Tongue (tissue), 2 donors: ENCODE results near the gene LONP2. TPM values are rescaled to one million over a fixed set of nuclear protein-coding genes. Genes with fewer than 3 reads are reported as not detected.
"Not testable (repeated sequence)": the region's sequence is repeated elsewhere in the genome, so short reads cannot be mapped to it uniquely, and the experiment has no call there.

Experiments
- DNase-seq: peaks from one replicate; pipeline ENCODE4 v3.0.0-alpha.2; 2015
- total RNA-seq: library from RNA; depleted of rRNA; stranded (reverse); fragments of >200 nt; gene quantifications from one replicate; pipeline ENCODE4 v1.2.3, GENCODE V29; 2014

Gene LONP2
- total RNA-seq, 1 donor from 2014 or later, result 69.3 TPM

GRCh38 chr16:48292452-48292851 is 48.4 kb downstream of the LONP2 start:
- DNase-seq, result no peak

- DNase-seq, result no peak
These were observed 50.6 kb downstream of the LONP2 start for GRCh38 chr16:48294724-48295123.

- DNase-seq, result peak; percentile 62
These were observed 51.6 kb downstream of the LONP2 start for GRCh38 chr16:48295488-48296281.

GRCh38 chr16:48299471-48299870 is 55.4 kb downstream of the LONP2 start:
- no peak for DNase-seq

- DNase-seq, result no peak
These were observed 56.3 kb downstream of the LONP2 start for GRCh38 chr16:48300391-48300856.

- no peak for DNase-seq
These were observed 64.4 kb downstream of the LONP2 start for GRCh38 chr16:48308535-48308934.

GRCh38 chr16:48310908-48311641 is 67.0 kb downstream of the LONP2 start:
- DNase-seq, result no peak

GRCh38 chr16:48313905-48314304 is 69.8 kb downstream of the LONP2 start:
- DNase-seq, result not testable (repeated sequence)

GRCh38 chr16:48317026-48317425 is 72.9 kb downstream of the LONP2 start:
- DNase-seq, result no peak

GRCh38 chr16:48317614-48318315 is 73.7 kb downstream of the LONP2 start:
- no peak for DNase-seq

GRCh38 chr16:48318630-48319029 is 74.5 kb downstream of the LONP2 start:
- peak; percentile 27 for DNase-seq

- no peak for DNase-seq
These were observed 77.4 kb downstream of the LONP2 start for GRCh38 chr16:48321317-48322036.

- DNase-seq, result peak; percentile 55
These were observed 80.0 kb downstream of the LONP2 start for GRCh38 chr16:48323783-48324775.

- no peak for DNase-seq
These were observed 82.8 kb downstream of the LONP2 start for GRCh38 chr16:48326915-48327314.

GRCh38 chr16:48329138-48329537 is 85.0 kb downstream of the LONP2 start:
- DNase-seq, result no peak

- no peak for DNase-seq
These were observed 86.2 kb downstream of the LONP2 start for GRCh38 chr16:48330189-48330840.

GRCh38 chr16:48330841-48331192 is 86.7 kb downstream of the LONP2 start:
- DNase-seq, result no peak

- no peak for DNase-seq
These were observed 88.9 kb downstream of the LONP2 start for GRCh38 chr16:48332978-48333377.

- DNase-seq, result no peak
These were observed 90.2 kb downstream of the LONP2 start for GRCh38 chr16:48334325-48334724.

- DNase-seq, result no peak
These were observed 91.9 kb downstream of the LONP2 start for GRCh38 chr16:48335961-48336360.
